K562 (cell line): ENCODE results near the gene SNUPN. TPM values are rescaled to one million over a fixed set of nuclear protein-coding genes. Genes with fewer than 3 reads are reported as not detected.

Source experiments
- BCL6 ChIP-seq: fragments of 250-450 bp; sonication (Bioruptor Pico); IDR thresholded peaks from 2 replicates; pipeline ENCODE4 v1.4.0; 2020
- DMBX1 ChIP-seq: fragments of 250-450 bp; sonication (Bioruptor Pico); IDR thresholded peaks from 2 replicates; pipeline ENCODE4 v1.8.0; 2022; ENCODE audit warnings: inconsistent platforms, mild to moderate bottlenecking, moderate library complexity, borderline replicate concordance
- FOSL1 ChIP-seq: fragments of 200-800 bp; sonication (Bioruptor generic); conservative IDR thresholded peaks from 2 replicates; pipeline ENCODE4 v1.6.1; 2016; ENCODE audit warnings: missing genetic modification characterization, missing compliant biosample characterization
- L3MBTL2 ChIP-seq: fragments of 450-650 bp; IDR thresholded peaks from 2 replicates; pipeline ENCODE4 v1.6.1; 2016; ENCODE audit warnings: mild to moderate bottlenecking, moderate library complexity
- MECOM ChIP-seq: fragments of 250-450 bp; sonication (Bioruptor Pico); IDR thresholded peaks from 2 replicates; pipeline ENCODE4 v1.8.0; 2022; ENCODE audit warnings: inconsistent platforms
- NR2C2 ChIP-seq, 2 experiments: fragments of 200-800 bp in 1 of 2; sonication (Bioruptor generic) in 1 of 2; sonication (generic) in 1 of 2; formaldehyde crosslinking in 1 of 2; IDR thresholded peaks; 2 replicates each; pipeline versions ENCODE4 v1.6.1 to v1.8.0; 2016 to 2022; ENCODE audit warnings: mild to moderate bottlenecking in 1 of 2, missing compliant biosample characterization in 1 of 2, missing genetic modification characterization in 1 of 2, missing genetic modification reagents in 1 of 2
- NUFIP1 ChIP-seq: fragments of 450-650 bp; IDR thresholded peaks from 2 replicates; pipeline ENCODE4 v1.6.1; 2018; ENCODE audit not compliant: partially characterized antibody
- SLC30A9 ChIP-seq: fragments of 250-450 bp; sonication (Bioruptor Pico); IDR thresholded peaks from 2 replicates; pipeline ENCODE4 v1.8.0; 2022; ENCODE audit warnings: mild to moderate bottlenecking, moderate library complexity
- ZNF146 ChIP-seq: IDR thresholded peaks from one replicate; pipeline ENCODE4 v1.6.1; 2018; ENCODE audit warnings: missing compliant biosample characterization; ENCODE audit not compliant: unreplicated experiment
- ZNF507 ChIP-seq: conservative IDR thresholded peaks from 2 replicates; pipeline ENCODE4 v1.6.1; 2017; ENCODE audit warnings: missing genetic modification characterization, missing compliant biosample characterization
- polyA plus RNA-seq, 8 experiments: library from polyadenylated mRNA; depleted of rRNA in 4 of 8; stranded (reverse) in 5 of 8; unstranded in 3 of 8; fragments of >200 nt; fragmentation: Nextera tagmentation in 2 of 8; fragmentation: Illumina TruSeq in 1 of 8; extraction: Ambion mirVana in 2 of 8; extraction: Trizol in 1 of 8; gene quantifications; 2 replicates each; pipeline versions ENCODE4 v1.2.1 to v1.2.3, GENCODE V29; 2011 to 2014; ENCODE audit warnings: inconsistent platforms in 1 of 8, missing spikeins in 1 of 8
- total RNA-seq, 7 experiments: library from RNA; depleted of rRNA in 6 of 7; stranded (reverse); fragments of >200 nt in 6 of 7; fragmentation: Illumina TruSeq in 2 of 7; extraction: Trizol in 2 of 7; gene quantifications; 2 replicates each; pipeline versions ENCODE4 v1.2.1 to v1.2.3, GENCODE V29; 2011 to 2021; ENCODE audit warnings: low replicate concordance in 1 of 7
- TF ChIP-seq, protein P1 (sequence below): sonication (generic); formaldehyde crosslinking; IDR thresholded peaks from 2 replicates; pipeline ENCODE4 v1.8.1; 2022; ENCODE audit warnings: missing genetic modification reagents
- TF ChIP-seq, protein P2 (sequence below): fragments of 450-650 bp; formaldehyde crosslinking; IDR thresholded peaks from 2 replicates; pipeline ENCODE4 v1.4.0; 2020; ENCODE audit warnings: mild to moderate bottlenecking
- TF ChIP-seq, protein P3 (sequence below): sonication (generic); formaldehyde crosslinking; IDR thresholded peaks from 2 replicates; pipeline ENCODE4 v1.8.0; 2022; ENCODE audit warnings: missing genetic modification reagents, mild to moderate bottlenecking, borderline replicate concordance
- TF ChIP-seq, protein P4 (sequence below), 3 experiments: fragments of 200-800 bp in 1 of 3; fragments of 250-450 bp in 1 of 3; fragments of 450-650 bp in 1 of 3; sonication (Bioruptor Pico) in 1 of 3; sonication (Bioruptor generic) in 1 of 3; formaldehyde crosslinking in 1 of 3; IDR thresholded peaks; 2 replicates each; pipeline versions ENCODE4 v1.6.1 to v1.8.0; 2016 to 2022; ENCODE audit warnings: mild to moderate bottlenecking in 2 of 3, missing genetic modification characterization in 2 of 3, missing compliant biosample characterization in 1 of 3, moderate library complexity in 1 of 3
- TF ChIP-seq, protein P5 (sequence below): fragments of 450-650 bp; formaldehyde crosslinking; IDR thresholded peaks from 2 replicates; pipeline ENCODE4 v1.4.0; 2020; ENCODE audit warnings: mild to moderate bottlenecking, moderate library complexity

The SNUPN gene
- total and polyA plus RNA-seq, 9 of the 15 experiments (the other 6 are each of a cell fraction or from before 2014, with no cell fraction given): 32.2 to 78.3 (median 40.0) TPM

DNA sequence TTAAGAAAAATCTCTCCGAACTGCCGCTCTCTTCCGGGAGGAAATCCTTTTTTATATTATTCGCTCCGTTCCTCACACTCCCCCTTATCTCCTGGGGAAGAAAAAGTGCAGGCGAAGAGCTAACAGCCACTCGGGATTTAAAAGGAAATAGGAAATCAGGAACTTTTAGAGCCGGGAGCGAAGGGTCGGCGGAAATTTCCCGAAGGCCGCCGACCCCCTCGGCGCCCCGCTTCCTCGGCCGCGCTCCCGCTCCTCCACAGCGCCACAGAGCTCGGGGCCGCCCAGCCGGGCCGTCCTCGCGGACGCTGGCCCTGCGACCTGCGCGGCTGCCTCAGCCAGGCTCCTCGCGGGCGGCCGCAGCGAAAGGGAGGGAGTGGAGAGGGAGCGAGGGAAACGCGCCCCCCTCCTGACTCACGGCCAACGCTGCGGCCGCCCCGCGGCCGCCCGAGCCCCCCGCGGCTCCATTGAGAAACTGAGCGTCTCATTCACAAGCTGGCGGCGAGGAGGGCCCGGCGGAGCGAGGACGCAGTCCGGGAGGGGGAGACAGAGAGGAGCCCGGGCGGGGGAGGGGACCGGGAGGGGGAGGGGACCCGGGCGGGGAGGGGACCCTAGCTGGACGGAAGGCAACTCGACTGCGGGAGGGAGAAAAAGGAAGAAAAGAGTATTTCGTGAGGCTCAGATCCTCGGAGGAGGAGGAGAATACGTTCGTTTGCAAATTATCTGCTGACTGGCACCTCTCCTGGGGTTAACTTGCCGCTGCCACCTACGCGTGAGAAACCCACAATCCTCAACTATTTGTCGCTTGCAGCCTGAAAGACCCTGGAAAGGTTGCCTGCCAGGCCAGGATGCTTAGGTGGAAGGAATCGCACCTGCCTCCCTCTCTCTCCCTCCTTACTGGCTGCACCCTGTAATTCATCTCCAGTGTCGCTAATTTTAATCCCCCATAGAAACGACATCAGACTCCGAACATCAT, 46.3 kb downstream of the SNUPN start, which contains the start of gene PTPN9 (continued):
- TF ChIP-seq DMBX1: peak; percentile 41; the same call in 1 of the 2 replicates
- TF ChIP-seq, protein P1, sequence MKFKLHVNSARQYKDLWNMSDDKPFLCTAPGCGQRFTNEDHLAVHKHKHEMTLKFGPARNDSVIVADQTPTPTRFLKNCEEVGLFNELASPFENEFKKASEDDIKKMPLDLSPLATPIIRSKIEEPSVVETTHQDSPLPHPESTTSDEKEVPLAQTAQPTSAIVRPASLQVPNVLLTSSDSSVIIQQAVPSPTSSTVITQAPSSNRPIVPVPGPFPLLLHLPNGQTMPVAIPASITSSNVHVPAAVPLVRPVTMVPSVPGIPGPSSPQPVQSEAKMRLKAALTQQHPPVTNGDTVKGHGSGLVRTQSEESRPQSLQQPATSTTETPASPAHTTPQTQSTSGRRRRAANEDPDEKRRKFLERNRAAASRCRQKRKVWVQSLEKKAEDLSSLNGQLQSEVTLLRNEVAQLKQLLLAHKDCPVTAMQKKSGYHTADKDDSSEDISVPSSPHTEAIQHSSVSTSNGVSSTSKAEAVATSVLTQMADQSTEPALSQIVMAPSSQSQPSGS (CRISPR knock-in tag): no peak
- TF ChIP-seq NR2C2 (CRISPR knock-in tag; IDR thresholded peaks at IDR 0.05): no peak
- 0 out of 2 replicates have a peak, but pooled peaks have one; percentile 24 for TF ChIP-seq NR2C2 (tag; IDR thresholded peaks at IDR 0.05)
- TF ChIP-seq, protein P2, sequence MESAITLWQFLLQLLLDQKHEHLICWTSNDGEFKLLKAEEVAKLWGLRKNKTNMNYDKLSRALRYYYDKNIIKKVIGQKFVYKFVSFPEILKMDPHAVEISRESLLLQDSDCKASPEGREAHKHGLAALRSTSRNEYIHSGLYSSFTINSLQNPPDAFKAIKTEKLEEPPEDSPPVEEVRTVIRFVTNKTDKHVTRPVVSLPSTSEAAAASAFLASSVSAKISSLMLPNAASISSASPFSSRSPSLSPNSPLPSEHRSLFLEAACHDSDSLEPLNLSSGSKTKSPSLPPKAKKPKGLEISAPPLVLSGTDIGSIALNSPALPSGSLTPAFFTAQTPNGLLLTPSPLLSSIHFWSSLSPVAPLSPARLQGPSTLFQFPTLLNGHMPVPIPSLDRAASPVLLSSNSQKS: no peak
- no peak for TF ChIP-seq ZNF507 (tag)
- TF ChIP-seq, protein P3, sequence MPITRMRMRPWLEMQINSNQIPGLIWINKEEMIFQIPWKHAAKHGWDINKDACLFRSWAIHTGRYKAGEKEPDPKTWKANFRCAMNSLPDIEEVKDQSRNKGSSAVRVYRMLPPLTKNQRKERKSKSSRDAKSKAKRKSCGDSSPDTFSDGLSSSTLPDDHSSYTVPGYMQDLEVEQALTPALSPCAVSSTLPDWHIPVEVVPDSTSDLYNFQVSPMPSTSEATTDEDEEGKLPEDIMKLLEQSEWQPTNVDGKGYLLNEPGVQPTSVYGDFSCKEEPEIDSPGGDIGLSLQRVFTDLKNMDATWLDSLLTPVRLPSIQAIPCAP (CRISPR knock-in tag): no peak
- TF ChIP-seq, protein P4, sequence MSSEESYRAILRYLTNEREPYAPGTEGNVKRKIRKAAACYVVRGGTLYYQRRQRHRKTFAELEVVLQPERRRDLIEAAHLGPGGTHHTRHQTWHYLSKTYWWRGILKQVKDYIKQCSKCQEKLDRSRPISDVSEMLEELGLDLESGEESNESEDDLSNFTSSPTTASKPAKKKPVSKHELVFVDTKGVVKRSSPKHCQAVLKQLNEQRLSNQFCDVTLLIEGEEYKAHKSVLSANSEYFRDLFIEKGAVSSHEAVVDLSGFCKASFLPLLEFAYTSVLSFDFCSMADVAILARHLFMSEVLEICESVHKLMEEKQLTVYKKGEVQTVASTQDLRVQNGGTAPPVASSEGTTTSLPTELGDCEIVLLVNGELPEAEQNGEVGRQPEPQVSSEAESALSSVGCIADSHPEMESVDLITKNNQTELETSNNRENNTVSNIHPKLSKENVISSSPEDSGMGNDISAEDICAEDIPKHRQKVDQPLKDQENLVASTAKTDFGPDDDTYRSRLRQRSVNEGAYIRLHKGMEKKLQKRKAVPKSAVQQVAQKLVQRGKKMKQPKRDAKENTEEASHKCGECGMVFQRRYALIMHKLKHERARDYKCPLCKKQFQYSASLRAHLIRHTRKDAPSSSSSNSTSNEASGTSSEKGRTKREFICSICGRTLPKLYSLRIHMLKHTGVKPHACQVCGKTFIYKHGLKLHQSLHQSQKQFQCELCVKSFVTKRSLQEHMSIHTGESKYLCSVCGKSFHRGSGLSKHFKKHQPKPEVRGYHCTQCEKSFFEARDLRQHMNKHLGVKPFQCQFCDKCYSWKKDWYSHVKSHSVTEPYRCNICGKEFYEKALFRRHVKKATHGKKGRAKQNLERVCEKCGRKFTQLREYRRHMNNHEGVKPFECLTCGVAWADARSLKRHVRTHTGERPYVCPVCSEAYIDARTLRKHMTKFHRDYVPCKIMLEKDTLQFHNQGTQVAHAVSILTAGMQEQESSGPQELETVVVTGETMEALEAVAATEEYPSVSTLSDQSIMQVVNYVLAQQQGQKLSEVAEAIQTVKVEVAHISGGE (CRISPR knock-in tag; IDR thresholded peaks at IDR 0.05): peak in 1 of 3 experiments; percentile 74; a peak in 1 of 6 replicates
- no peak for TF ChIP-seq NUFIP1
- no peak for TF ChIP-seq ZNF146 (CRISPR knock-in tag)
- peak; percentile 43; the same call in 1 of the 2 replicates for TF ChIP-seq L3MBTL2
- TF ChIP-seq, protein P5, sequence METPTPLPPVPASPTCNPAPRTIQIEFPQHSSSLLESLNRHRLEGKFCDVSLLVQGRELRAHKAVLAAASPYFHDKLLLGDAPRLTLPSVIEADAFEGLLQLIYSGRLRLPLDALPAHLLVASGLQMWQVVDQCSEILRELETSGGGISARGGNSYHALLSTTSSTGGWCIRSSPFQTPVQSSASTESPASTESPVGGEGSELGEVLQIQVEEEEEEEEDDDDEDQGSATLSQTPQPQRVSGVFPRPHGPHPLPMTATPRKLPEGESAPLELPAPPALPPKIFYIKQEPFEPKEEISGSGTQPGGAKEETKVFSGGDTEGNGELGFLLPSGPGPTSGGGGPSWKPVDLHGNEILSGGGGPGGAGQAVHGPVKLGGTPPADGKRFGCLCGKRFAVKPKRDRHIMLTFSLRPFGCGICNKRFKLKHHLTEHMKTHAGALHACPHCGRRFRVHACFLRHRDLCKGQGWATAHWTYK (CRISPR knock-in tag): no peak
- TF ChIP-seq MECOM (CRISPR knock-in tag): no peak
- peak; percentile 17; the same call in 1 of the 2 replicates for TF ChIP-seq FOSL1 (tag)
- TF ChIP-seq BCL6: no peak
- TF ChIP-seq SLC30A9 (CRISPR knock-in tag): no peak
